HG03432 (cell line): ENCODE measurements around the gene WDR70.
"Not testable (repeated sequence)": the region's sequence is repeated elsewhere in the genome, so short reads cannot be mapped to it uniquely, and the experiment has no call there.

Source experiments
- ATAC-seq: cut with Tn5 transposase; IDR thresholded peaks from one replicate; pipeline ENCODE4 v1.9.1; 2021; ENCODE audit warnings: mild to moderate bottlenecking, moderate library complexity; ENCODE audit not compliant: unreplicated experiment

Gene WDR70

GRCh38 chr5:37628876-37629275 is 249.8 kb downstream of the WDR70 start:
- no peak for ATAC-seq

GRCh38 chr5:37631939-37632338 is 252.8 kb downstream of the WDR70 start:
- no peak for ATAC-seq

- ATAC-seq, result no peak
Measured at GRCh38 chr5:37637165-37637845, 258.2 kb downstream of the WDR70 start.

GRCh38 chr5:37638897-37639296 is 259.8 kb downstream of the WDR70 start:
- no peak for ATAC-seq

- ATAC-seq, result no peak
Measured at GRCh38 chr5:37640088-37640487, 261.0 kb downstream of the WDR70 start.

- no peak for ATAC-seq
Measured at GRCh38 chr5:37641933-37642332, 262.8 kb downstream of the WDR70 start.

GRCh38 chr5:37645707-37646106 is 266.6 kb downstream of the WDR70 start:
- no peak for ATAC-seq

- not testable (repeated sequence) for ATAC-seq
Measured at GRCh38 chr5:37654566-37654965, 275.4 kb downstream of the WDR70 start.

GRCh38 chr5:37657046-37657445 is 277.9 kb downstream of the WDR70 start:
- ATAC-seq, result no peak

- peak; percentile 71 for ATAC-seq
Measured at GRCh38 chr5:37658440-37658839, 279.3 kb downstream of the WDR70 start.

GRCh38 chr5:37660319-37660718 is 281.2 kb downstream of the WDR70 start:
- ATAC-seq, result no peak

- ATAC-seq, result no peak
Measured at GRCh38 chr5:37661227-37661920, 282.3 kb downstream of the WDR70 start.

- ATAC-seq, result no peak
Measured at GRCh38 chr5:37661951-37662350, 282.8 kb downstream of the WDR70 start.

- ATAC-seq, result no peak
Measured at GRCh38 chr5:37662362-37662761, 283.2 kb downstream of the WDR70 start.

- ATAC-seq, result no peak
Measured at GRCh38 chr5:37662789-37663485, 283.8 kb downstream of the WDR70 start.

GRCh38 chr5:37663538-37663937 is 284.4 kb downstream of the WDR70 start:
- no peak for ATAC-seq

GRCh38 chr5:37664551-37664950 is 285.4 kb downstream of the WDR70 start:
- no peak for ATAC-seq

GRCh38 chr5:37665272-37665671 is 286.2 kb downstream of the WDR70 start:
- ATAC-seq, result no peak

GRCh38 chr5:37665889-37666288 is 286.8 kb downstream of the WDR70 start:
- no peak for ATAC-seq

- ATAC-seq, result no peak
Measured at GRCh38 chr5:37667430-37667829, 288.3 kb downstream of the WDR70 start.

- ATAC-seq, result no peak
Measured at GRCh38 chr5:37667846-37668245, 288.7 kb downstream of the WDR70 start.

GRCh38 chr5:37668524-37669047 is 289.5 kb downstream of the WDR70 start:
- no peak for ATAC-seq
